KG1 (cell line): ENCODE data around the gene HOXC10.

Experiments
- DNase-seq: peaks from one replicate; lab custom pipeline; 2025; lab: John Stamatoyannopoulos, UW

HOXC10 gene

GRCh38 chr12:53950789-53951576, 34.0 kb upstream of the HOXC10 start:
- no peak for DNase-seq

- DNase-seq = no peak
These were observed 33.2 kb upstream of the HOXC10 start for GRCh38 chr12:53951577-53952334.

GRCh38 chr12:53952335-53952694, 32.6 kb upstream of the HOXC10 start:
- no peak for DNase-seq

GRCh38 chr12:53952871-53953734, 31.8 kb upstream of the HOXC10 start:
- no peak for DNase-seq

GRCh38 chr12:53953831-53954693, 30.9 kb upstream of the HOXC10 start:
- DNase-seq = no peak

GRCh38 chr12:53954694-53955035, 30.3 kb upstream of the HOXC10 start, which contains the start of gene HOXC12:
TSS of gene HOXC12 (plus strand) at chr12:53954903. CDS start at chr12:53954930, 27 bp downstream.
- DNase-seq = no peak

- no peak for DNase-seq
These were observed 29.7 kb upstream of the HOXC10 start for GRCh38 chr12:53955036-53955775.

GRCh38 chr12:53955776-53956250, 29.1 kb upstream of the HOXC10 start:
- DNase-seq = no peak

- DNase-seq = no peak
These were observed 28.6 kb upstream of the HOXC10 start for GRCh38 chr12:53956251-53956887.

GRCh38 chr12:53956914-53957536, 27.9 kb upstream of the HOXC10 start:
- DNase-seq = no peak

GRCh38 chr12:53958128-53958527, 26.8 kb upstream of the HOXC10 start:
- no peak for DNase-seq

- no peak for DNase-seq
These were observed 25.6 kb upstream of the HOXC10 start for GRCh38 chr12:53959314-53959713.

- DNase-seq = no peak
These were observed 24.5 kb upstream of the HOXC10 start for GRCh38 chr12:53960187-53961024.

GRCh38 chr12:53961025-53961761, 23.8 kb upstream of the HOXC10 start:
- no peak for DNase-seq

GRCh38 chr12:53963005-53963404, 21.9 kb upstream of the HOXC10 start:
- no peak for DNase-seq

GRCh38 chr12:53963434-53964314, 21.3 kb upstream of the HOXC10 start:
- no peak for DNase-seq

- DNase-seq = no peak
These were observed 20.6 kb upstream of the HOXC10 start for GRCh38 chr12:53964315-53964713.
